ENCODE results near the gene NFS1.
"Not testable (repeated sequence)": the region's sequence is repeated elsewhere in the genome, so short reads cannot be mapped to it uniquely, and the experiment has no call there.

DNA sequence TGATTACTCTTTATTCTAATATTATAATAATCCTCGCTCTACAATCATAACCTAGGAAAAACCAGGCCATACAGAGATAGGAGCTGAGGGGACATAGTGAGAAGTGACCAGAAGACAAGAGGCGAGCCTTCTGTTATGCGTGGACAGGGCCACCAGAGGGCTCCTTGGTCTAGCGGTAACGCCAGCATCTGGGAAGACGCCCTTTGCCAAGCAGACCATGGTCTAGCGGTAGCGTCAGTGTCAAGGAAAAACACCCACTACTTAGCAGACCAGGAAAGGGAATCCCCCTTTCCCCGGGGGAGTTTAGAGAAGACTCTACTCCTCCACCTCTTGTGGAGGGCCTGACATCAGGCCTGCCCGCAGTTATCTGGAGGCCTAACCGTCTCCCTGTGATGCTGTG is 12.3 kb downstream of the NFS1 start:
- peak; percentile 19; the same call in 1 of the 2 replicates for TF ChIP-seq CTCF (conservative IDR thresholded peaks at IDR 0.05; ENCODE audit: low read depth, low read length)
- TF ChIP-seq MAFK, POLR2A, USF2 (IDR thresholded peaks at IDR 0.05; ENCODE audit: low read depth, low read length): not testable (repeated sequence)
